Left forelimb (tissue), 1 donor: ENCODE data around the gene ASS1.

Source experiments
- DNase-seq: peaks from one replicate; pipeline ENCODE4 v3.0.0-alpha.2; 2018; ENCODE audit warnings: low spot score

ASS1 gene

DNA sequence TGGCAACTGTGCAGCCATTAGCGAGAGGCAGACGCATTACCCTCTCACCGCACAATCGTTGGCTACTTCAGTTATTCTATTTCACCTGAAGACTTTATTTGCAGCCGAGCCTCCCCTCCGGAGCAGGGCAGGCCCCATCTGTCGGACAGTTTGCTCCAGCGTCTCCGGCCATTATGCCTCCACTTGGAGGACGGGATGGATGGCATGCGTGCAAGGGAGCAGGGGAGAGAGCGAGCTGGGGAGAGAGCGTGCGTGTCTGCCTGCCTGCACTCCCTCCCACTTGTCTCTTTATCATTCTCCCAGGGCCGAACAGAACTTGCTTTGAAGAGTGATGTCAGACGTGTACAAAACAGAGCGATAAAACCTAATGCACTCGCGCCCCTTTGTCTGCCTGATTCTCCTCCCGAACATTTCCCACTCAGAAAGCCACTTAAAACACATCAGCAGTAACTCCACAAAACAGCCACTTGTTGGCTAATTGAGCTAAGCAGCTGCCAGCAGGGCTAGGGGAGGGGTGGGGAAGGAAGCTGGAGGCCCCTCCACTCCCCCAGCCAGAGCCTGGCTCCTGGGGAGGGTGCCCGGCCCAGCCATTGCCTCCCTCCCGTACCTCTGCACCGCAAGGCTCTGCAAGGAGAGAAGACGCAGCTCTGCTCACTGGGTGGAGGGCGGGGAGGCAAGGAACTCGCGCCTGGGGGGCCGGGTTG, 91.2 kb downstream of the ASS1 start:
- DNase-seq: no peak

DNA sequence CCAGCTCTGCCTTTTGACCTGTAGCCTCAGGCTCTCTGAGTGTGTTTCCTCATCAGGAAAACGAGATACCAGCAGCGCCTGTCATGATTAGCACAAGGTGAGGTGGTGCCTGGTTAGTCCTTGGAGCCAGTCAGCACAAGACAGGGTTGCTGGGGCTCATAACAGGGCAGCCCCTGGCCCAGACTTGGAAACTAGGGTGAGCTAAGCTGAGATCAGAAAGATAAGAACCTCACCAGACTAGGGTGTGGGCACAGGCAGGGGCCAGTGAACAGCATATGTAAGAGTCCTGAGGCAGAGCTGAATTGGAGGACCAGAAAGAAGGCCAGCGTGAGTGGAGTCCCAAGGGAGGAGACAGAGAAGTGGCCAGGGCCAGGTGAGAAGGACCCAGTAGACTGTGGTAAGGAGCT, 91.9 kb downstream of the ASS1 start:
- DNase-seq: no peak

DNA sequence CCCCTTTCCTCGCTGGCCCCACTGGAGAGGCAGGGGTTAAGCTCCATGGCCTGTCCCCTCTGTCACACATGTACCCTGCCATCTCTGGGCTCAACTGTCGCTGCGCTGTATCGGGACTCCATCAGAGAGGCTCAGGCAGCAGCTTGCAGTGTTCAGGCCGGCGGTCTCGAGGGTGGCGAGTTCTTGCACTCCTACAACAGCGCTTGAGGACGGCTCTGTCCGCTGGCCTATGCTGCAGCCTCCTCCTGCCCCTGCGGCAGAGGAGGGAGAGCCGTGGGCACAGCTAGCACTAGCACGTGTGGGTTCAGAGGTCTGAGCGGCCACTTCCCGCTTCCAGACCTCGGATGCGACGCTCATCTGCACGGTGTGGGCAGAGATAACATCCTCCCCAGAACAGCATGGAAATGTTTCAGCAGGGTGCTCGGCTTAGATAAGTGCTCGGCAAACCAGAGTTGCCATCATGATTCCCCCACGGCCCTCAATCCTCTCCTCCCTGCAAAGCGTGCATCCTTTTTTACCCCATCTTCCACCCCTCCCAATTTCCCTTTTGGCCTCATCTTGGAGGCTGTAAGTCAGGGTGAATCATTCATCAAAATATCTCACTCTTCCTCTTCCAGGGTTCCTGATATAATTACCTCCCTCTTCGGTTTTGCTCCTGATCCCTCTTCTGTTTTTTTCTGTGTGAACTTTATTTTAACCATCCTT, 92.7 kb downstream of the ASS1 start:
- no peak for DNase-seq

DNA sequence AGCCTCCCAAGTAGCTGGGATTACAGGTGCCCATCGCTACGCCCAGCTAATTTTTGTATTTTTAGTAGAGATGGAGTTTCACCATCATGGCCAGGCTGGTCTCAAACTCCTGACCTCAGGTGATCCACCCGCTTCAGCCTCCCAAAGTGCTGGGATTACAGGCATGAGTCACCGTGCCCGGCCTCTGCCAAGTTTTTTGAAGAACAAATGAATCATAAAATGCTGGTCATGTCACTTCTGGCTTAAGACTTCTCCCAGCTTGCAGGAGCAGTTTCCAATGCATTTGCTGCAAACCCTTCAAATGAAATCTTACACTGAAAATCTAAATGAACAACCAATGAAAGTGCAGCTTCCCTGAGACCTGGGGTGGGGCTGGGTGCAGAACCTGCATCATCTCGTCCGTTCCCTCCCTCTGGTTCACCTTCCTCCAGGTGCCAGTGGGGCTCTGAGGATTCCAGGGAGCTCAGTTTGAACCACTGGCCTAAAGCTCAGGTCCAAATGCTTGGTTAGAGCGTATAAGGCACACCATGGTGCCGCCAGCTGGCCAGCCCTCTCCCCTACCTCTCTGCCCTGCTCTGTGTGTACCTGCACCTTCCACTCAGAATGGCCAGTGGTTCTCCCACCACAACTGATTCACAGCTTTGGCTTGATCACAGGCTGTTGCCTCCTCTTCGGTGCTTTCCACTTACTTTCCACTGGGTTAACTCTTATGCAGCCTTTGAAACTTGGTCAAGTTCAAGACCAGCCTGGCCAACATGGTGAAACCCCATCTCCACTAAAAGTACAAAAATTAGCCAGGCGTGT, 94.9 kb downstream of the ASS1 start:
- no peak for DNase-seq

DNA sequence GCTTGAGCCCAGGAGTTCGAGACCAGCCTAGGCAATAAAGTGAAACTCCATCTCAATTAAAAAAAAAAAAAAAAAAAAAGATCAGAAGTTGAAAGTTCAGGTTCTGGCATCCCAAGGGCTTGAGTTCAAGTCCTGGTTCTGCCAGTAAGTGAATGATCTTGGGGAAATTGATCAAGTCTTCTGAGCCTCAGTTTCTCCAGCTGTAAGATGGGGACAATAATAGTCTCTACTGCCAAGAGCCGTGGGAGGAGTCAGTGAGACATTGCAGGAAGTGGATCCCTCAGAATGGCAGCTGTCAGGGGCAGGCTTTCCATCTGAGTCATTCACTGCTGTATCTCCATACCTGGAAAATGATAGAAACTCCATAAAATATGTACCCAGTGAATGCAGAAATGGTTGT, 96.8 kb downstream of the ASS1 start:
- no peak for DNase-seq

DNA sequence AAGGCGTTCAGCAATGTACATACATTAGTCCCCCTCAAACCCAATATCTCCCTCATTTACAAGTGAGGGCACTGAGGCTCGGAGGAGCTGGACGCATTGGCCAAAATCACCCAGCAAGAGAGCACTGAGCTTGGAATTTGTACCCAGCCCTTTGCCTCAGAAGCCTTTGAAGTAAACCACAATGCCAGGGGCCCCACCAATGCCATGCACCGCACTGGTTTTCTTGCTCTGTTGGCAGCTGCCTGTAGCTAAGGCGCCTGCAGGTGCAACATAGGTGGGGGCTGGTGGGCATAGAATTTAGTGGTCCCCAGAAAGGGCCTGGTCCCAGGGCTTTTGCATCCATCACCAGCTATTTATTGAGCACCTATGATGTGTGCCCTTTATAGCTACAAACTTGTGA, 97.3 kb downstream of the ASS1 start:
- no peak for DNase-seq

DNA sequence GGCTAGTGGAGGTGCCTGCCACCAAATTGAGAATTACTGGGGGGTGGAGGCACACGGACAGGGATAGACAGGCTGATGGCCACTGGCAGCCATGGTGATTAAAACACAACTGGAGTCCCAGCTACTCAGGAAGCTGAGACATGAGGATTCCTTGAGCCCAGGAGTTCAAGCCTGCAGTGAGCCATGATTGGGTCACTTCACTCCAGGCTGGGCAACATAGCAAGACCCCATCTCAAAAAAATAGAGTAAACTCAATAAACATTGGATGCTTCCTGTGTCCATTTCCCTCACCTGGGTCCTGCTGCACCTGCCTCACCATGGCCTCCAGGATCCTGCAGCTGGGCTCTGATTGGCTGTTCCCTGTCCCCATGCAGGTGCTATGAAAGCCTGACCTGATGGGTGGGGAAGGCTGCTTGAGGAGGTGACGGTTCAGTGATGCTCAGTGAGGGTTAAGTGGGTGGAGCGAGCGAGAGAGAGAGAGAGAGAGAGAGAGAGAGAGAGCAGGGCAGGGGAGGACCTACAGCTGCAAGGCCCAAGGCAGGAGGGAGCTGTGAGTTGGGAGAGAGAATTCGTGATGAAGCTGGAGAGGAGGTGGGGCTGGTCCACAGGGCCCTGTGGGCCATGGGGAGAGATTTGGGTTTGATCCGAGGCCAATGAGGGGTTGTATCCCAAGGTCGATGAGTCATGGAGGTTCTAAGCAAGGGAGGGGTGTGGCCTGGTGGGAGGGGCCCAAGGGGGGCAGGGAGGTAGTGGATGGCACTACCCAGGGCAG, 97.9 kb downstream of the ASS1 start:
- no peak for DNase-seq

DNA sequence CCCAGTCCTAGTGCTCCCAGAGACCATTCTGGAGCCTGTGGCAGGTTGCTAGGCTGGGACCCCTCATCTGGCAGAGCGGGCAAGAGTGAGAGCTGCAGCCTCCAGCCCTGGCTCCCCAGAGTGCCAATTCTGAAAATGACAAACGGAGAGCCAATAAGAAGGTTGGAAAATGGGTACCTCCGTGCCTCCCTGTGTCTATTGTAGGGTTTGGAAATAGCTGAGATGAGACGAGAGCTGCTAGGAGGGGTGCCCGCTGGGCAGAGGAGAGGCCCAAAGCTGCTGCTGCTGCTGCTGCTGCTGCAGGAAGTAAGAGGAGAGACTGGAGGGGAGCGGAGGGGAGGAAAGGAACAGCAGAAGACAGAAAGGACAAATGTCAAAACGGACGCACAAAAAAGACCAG, 98.6 kb downstream of the ASS1 start:
- no peak for DNase-seq

DNA sequence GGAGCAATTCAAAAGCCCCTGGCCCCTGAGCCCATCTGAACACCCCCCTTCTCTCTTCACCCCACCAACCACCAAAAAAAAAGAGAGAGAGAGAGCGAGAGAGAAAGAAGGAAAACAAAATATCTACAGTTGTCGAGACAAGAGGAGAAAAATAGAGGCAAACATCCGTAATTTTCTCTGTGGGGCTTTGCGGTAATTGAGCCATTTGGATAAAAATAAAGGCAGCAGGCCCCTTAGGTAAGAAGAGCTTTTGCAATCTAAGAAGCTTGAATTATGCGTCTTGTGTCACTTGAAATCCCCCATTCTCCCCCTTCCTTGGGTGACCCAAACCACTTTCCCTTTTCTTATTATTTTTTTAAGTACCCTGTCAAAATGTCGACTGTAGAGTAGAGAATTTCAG, 99.1 kb downstream of the ASS1 start:
- DNase-seq: no peak

DNA sequence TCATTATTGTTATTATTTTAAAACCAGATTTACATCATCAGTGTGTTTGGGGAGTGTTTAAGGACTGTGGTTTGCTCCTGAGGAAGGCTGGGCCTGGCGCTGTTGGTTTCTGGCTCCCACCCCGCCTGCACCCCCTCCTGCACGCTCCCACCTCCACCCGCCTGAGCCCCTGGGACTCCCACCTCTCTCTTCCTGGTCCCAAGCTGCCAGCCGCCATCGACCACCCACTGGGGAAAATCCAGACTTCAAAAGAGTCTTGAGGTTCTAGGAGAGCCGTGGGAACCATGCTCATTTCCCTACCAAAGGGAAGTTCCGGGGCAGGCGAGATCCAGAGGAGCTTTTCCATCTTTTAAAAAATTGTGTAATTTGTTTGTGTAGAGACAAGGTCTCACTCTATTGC, 99.6 kb downstream of the ASS1 start:
- no peak for DNase-seq

DNA sequence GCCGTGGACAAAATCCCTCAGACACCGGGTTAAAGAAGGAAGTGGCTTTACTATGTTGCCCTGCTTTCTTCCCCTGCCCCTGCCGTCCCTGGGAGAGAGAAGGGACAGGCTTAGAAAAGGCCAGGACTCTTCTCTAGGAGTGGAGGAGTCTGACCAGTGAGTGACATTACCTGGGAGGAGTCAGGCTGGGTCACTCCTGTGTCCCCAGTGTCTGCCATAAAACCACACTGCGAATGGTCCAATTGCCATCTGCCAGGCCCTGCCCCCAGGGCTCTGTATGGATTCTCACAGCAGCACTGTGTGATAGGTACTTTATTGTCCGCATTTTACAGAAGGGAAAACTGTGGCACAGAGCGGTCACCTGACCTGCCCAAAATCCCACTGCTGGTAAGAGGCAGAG, 103.3 kb downstream of the ASS1 start:
- DNase-seq: no peak

DNA sequence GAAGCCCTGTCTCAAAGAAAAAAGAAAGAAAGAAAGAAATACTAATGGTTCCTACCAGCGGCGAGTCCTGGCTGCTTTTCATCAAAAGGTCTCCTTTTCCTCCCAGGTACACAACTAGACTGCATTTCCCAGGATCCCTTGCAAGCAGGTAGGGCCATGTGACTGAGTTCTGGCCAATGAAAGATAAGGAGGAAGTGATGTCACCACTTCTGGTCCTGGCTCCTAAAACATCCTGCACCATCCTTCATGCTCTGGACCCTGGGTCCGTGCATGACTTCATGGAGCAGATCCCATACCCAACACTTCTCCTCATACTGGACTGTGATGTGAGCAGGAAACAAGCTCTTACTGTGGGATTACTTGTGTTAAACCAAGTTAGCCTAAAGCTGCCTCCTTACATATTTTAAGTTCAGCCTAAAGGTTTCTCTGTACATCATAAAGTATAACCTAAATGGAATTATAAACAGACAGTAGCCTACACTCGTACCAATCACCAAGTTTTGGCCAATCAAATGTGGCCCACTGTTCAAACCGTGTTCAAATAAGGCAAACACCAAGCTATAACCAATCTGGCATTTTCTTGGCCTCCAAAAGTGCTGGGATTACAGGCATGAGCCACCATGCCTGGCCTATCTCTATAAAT, 104.5 kb downstream of the ASS1 start:
- DNase-seq: no peak
